Natural killer cell (primary cell): ENCODE results near the gene DAB2IP. TPM values are rescaled to one million over a fixed set of nuclear protein-coding genes. Genes with fewer than 3 reads are reported as not detected.

ENCODE experiments used
- ATAC-seq, 3 donors: fragments of 150-1000 bp in 2 of 3; fragments of 200-7000 bp in 1 of 3; cut with Tn5 transposase; 1 replicate in 1 of 3; 2 replicates in 2 of 3; pipeline ENCODE4 v1.10.0; 2021; ENCODE audit warnings: mild to moderate bottlenecking in 2 of 3, moderate library complexity in 2 of 3
- DNase-seq, 2 donors: peaks; one replicate each; pipeline versions ENCODE4 v3.0.0 to v3.0.0-alpha.2; 2013 to 2021; ENCODE audit warnings: mixed read lengths in 1 of 2
- H3K27ac ChIP-seq: one replicate; pipeline ENCODE4 v1.5.1; 2013; ENCODE audit warnings: mild to moderate bottlenecking, low read length
- H3K27me3 ChIP-seq: one replicate; pipeline ENCODE4 v1.6.1; 2013; ENCODE audit warnings: low read length; ENCODE audit not compliant: control insufficient read depth, insufficient read depth
- H3K36me3 ChIP-seq: one replicate; pipeline ENCODE4 v1.6.1; 2013; ENCODE audit warnings: low read length; ENCODE audit not compliant: control insufficient read depth, insufficient read depth
- H3K4me1 ChIP-seq: one replicate; pipeline ENCODE4 v1.6.1; 2013; ENCODE audit warnings: low read length; ENCODE audit not compliant: control insufficient read depth, insufficient read depth
- H3K4me3 ChIP-seq: one replicate; pipeline ENCODE4 v1.5.1; 2013; ENCODE audit warnings: low read length
- H3K9me3 ChIP-seq: one replicate; pipeline ENCODE4 v1.6.1; 2013; ENCODE audit warnings: low read length; ENCODE audit not compliant: control insufficient read depth, insufficient read depth
- H3K27ac Mint-ChIP-seq, 2 donors: one replicate each; pipeline ENCODE4 v1.8.0; 2022; ENCODE audit warnings: mild to moderate bottlenecking in 2 of 2, mixed read lengths in 2 of 2, moderate library complexity in 1 of 2
- H3K27me3 Mint-ChIP-seq, 2 donors: one replicate each; pipeline ENCODE4 v1.8.0; 2022; ENCODE audit warnings: low read depth in 2 of 2, mixed read lengths in 2 of 2
- H3K36me3 Mint-ChIP-seq: one replicate; pipeline ENCODE4 v1.8.0; 2022; ENCODE audit warnings: mixed read lengths
- H3K4me1 Mint-ChIP-seq, 2 donors: one replicate each; pipeline ENCODE4 v1.8.0; 2022; ENCODE audit warnings: mixed read lengths in 2 of 2
- H3K4me3 Mint-ChIP-seq: one replicate; pipeline ENCODE4 v1.8.0; 2022; ENCODE audit warnings: mild to moderate bottlenecking, moderate library complexity, mixed read lengths
- H3K9me3 Mint-ChIP-seq, 2 donors: one replicate each; pipeline ENCODE4 v1.8.0; 2022; ENCODE audit warnings: mixed read lengths in 2 of 2
- CTCF ChIP-seq: fragments of 200-600 bp; IDR thresholded peaks from one replicate; pipeline ENCODE4 v1.8.0; 2022; ENCODE audit warnings: antibody characterized with exemption
- whole genome bisulfite sequencing: methylation state at CpG from one replicate; pipeline ENCODE4 v1.1.7; 2013; ENCODE audit warnings: missing lambda C conversion rate; ENCODE audit not compliant: insufficient coverage; 5-methylcytosine and 5-hydroxymethylcytosine counted together
- intact Hi-C: fragments of 100-400 bp; cut with micrococcal nuclease; formaldehyde crosslinking; loops from one replicate; pipeline ENCODE4 v1.14.2; 2022
- total RNA-seq, 4 donors: library from RNA; stranded (reverse); fragments of 120-200 nt in 1 of 4; gene quantifications; one replicate each; pipeline versions ENCODE4 v1.2.3 to v1.2.4, GENCODE V29; 2013 to 2022

Gene DAB2IP
- total RNA-seq, 3 donors from 2014 or later (not counting 1 experiment from before 2014, with no cell fraction given) = 0.19 to 2.5 TPM; not detected in 1

GRCh38 chr9:121830441-121831140, 179.2 kb downstream of the DAB2IP start:
- H3K27me3 ChIP-seq = no peaks in the 10 kb centered on the region
- ATAC-seq (no peak), DNase-seq (no peak)
- no peak overlapping the region for H3K27ac ChIP-seq
- Mint-ChIP-seq H3K36me3 (no peaks in the 10 kb centered on the region), H3K9me3 (no peaks in the 10 kb centered on the region), H3K27me3 (no peaks in the 10 kb centered on the region), H3K27ac (no peak overlapping the region), H3K4me3 (no peak overlapping the region), H3K4me1 (no peaks in the 10 kb centered on the region)
- intact Hi-C loops = no loop called here
- no peaks in the 10 kb centered on the region for H3K36me3 ChIP-seq
- H3K4me1 ChIP-seq = no peaks in the 10 kb centered on the region
- TF ChIP-seq CTCF = no peak
- 90% methylated on average over 3 of the region's 3 CpGs for WGBS
- H3K4me3 ChIP-seq = no peak overlapping the region
- no peaks in the 10 kb centered on the region for H3K9me3 ChIP-seq

DNA sequence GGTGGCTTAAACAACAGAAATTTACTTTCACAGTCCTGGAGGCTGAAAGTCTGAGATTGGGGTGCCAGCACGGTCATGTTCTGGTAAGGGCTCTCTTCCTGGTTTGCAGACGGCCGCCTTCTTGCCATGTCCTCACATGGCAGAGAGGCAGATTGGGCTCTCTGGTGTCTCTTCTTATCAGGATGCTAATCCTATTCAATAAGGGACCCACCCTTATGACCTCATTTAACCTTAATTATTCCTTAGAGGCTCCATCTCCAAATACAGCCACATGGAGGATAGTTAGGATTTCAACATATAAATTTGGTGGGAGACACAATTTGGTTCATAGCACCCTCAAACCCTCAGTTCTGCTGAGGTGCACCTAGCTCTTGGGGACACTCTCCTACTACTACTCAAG, 180.4 kb downstream of the DAB2IP start:
- Histone ChIP-seq H3K36me3 (no peaks in the 10 kb centered on the region), H3K27me3 (no peaks in the 10 kb centered on the region), H3K9me3 (no peaks in the 10 kb centered on the region), H3K4me3 (no peak overlapping the region), H3K4me1 (no peaks in the 10 kb centered on the region), H3K27ac (no peak overlapping the region)
- Mint-ChIP-seq H3K4me1 (no peaks in the 10 kb centered on the region), H3K27me3 (no peaks in the 10 kb centered on the region), H3K27ac (no peak overlapping the region), H3K4me3 (no peak overlapping the region), H3K36me3 (no peaks in the 10 kb centered on the region), H3K9me3 (no peaks in the 10 kb centered on the region)
- TF ChIP-seq CTCF = no peak
- WGBS = 100% methylated on average over 3 of the region's 3 CpGs
- ATAC-seq (no peak), DNase-seq (no peak)
- intact Hi-C loops = no loop called here

DNA sequence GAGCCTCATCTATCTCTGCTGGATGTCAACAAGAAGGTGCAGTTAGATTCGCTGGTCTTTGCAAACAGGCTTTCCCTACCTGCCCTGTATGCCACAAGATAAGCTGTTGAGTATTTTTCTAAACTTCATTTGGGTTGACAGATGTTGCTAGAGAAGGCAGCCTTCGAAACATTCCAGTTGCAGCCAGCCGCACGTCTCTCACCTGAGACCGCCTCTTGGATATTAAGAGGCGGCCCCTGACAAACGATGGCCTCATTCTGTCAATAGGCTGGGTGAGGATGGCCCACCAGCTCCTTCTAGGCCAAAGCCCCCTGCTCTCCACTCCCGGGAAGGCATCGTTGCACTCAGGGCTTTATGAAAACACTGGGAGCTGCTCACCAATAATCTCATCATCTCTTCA, 181.6 kb downstream of the DAB2IP start:
- Histone ChIP-seq H3K27ac (no peak overlapping the region), H3K4me3 (no peak overlapping the region), H3K4me1 (no peaks in the 10 kb centered on the region), H3K27me3 (no peaks in the 10 kb centered on the region), H3K9me3 (no peaks in the 10 kb centered on the region), H3K36me3 (no peaks in the 10 kb centered on the region)
- DNase-seq (no peak), ATAC-seq (no peak)
- intact Hi-C loops = no loop called here
- no peak overlapping the region for H3K4me3 Mint-ChIP-seq
- no peak for TF ChIP-seq CTCF
- H3K9me3 Mint-ChIP-seq = no peaks in the 10 kb centered on the region
- no peaks in the 10 kb centered on the region for H3K4me1 Mint-ChIP-seq
- no peaks in the 10 kb centered on the region for H3K27me3 Mint-ChIP-seq
- no peak overlapping the region for H3K27ac Mint-ChIP-seq
- no peaks in the 10 kb centered on the region for H3K36me3 Mint-ChIP-seq
- 96% methylated on average over 9 of the region's 9 CpGs for WGBS

Other genes with a start within 250 kb of the DAB2IP start
- under 1 TPM; 0.23 to 0.87 (median 0.55) TPM for gene GGTA1, start 151.8 kb upstream of the DAB2IP start, total RNA-seq